Endothelial cell (in vitro differentiated cells): ENCODE results near the gene DNAJC3. TPM values are rescaled to one million over a fixed set of nuclear protein-coding genes. Genes with fewer than 3 reads are reported as not detected.

ENCODE experiments used
- DNase-seq: peaks from one replicate; pipeline ENCODE4 v3.0.0; 2021; ENCODE audit warnings: low spot score
- H3K27ac Mint-ChIP-seq: one replicate; pipeline ENCODE4 v1.8.0; 2021; ENCODE audit warnings: mixed read lengths, inconsistent platforms; ENCODE audit not compliant: unreplicated experiment
- H3K27me3 Mint-ChIP-seq: one replicate; pipeline ENCODE4 v1.8.0; 2021; ENCODE audit warnings: mild to moderate bottlenecking, moderate library complexity, mixed read lengths, inconsistent platforms; ENCODE audit not compliant: unreplicated experiment
- H3K36me3 Mint-ChIP-seq: one replicate; pipeline ENCODE4 v1.8.0; 2021; ENCODE audit warnings: mild to moderate bottlenecking, low read depth, mixed read lengths, inconsistent platforms; ENCODE audit not compliant: unreplicated experiment
- H3K4me1 Mint-ChIP-seq: one replicate; pipeline ENCODE4 v1.8.0; 2021; ENCODE audit warnings: mild to moderate bottlenecking, mixed read lengths, inconsistent platforms; ENCODE audit not compliant: unreplicated experiment
- H3K4me3 Mint-ChIP-seq: one replicate; pipeline ENCODE4 v1.8.0; 2021; ENCODE audit warnings: mild to moderate bottlenecking, mixed read lengths, inconsistent platforms; ENCODE audit not compliant: unreplicated experiment
- H3K9me3 Mint-ChIP-seq: one replicate; pipeline ENCODE4 v1.8.0; 2021; ENCODE audit warnings: mixed read lengths, inconsistent platforms; ENCODE audit not compliant: unreplicated experiment
- total RNA-seq: library from RNA; stranded (reverse); fragmentation: NEBNext Ultra II Directional; extraction: Animal tissue kit (Norgen Biotek cat#: 25700); gene quantifications from one replicate; pipeline ENCODE4 v1.2.1, GENCODE V29; 2021; ENCODE audit not compliant: unreplicated experiment
- TF ChIP-seq, protein P1 (sequence below): fragments of 200-600 bp; sonication (generic); IDR thresholded peaks from one replicate; pipeline ENCODE4 v1.5.0; 2021; ENCODE audit warnings: antibody characterized with exemption; ENCODE audit not compliant: unreplicated experiment

The DNAJC3 gene
- total RNA-seq, 1 donor from 2014 or later: 50.3 TPM

DNA sequence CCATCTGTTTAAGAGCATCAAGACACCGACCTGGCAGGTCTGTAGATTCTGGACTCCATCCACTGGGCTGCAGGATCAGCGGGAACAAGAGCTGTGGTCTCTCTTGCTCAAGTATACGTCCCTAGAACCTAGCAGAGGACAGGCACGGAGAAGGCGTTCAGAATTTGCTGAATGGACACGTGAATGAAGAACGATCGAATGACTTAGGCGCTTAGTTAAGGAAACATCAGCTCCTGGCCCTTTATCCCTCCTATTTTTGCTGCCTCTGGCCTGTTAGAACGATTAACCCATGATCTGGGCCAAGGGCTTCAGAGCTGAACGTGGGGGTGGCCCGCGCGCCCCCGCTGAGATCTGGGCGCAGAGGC, 33.4 kb upstream of the DNAJC3 start:
- peak overlapping the region; percentile 64 for H3K27ac Mint-ChIP-seq
- TF ChIP-seq, protein P1, sequence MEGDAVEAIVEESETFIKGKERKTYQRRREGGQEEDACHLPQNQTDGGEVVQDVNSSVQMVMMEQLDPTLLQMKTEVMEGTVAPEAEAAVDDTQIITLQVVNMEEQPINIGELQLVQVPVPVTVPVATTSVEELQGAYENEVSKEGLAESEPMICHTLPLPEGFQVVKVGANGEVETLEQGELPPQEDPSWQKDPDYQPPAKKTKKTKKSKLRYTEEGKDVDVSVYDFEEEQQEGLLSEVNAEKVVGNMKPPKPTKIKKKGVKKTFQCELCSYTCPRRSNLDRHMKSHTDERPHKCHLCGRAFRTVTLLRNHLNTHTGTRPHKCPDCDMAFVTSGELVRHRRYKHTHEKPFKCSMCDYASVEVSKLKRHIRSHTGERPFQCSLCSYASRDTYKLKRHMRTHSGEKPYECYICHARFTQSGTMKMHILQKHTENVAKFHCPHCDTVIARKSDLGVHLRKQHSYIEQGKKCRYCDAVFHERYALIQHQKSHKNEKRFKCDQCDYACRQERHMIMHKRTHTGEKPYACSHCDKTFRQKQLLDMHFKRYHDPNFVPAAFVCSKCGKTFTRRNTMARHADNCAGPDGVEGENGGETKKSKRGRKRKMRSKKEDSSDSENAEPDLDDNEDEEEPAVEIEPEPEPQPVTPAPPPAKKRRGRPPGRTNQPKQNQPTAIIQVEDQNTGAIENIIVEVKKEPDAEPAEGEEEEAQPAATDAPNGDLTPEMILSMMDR: no peak
- DNase-seq: no peak

DNA sequence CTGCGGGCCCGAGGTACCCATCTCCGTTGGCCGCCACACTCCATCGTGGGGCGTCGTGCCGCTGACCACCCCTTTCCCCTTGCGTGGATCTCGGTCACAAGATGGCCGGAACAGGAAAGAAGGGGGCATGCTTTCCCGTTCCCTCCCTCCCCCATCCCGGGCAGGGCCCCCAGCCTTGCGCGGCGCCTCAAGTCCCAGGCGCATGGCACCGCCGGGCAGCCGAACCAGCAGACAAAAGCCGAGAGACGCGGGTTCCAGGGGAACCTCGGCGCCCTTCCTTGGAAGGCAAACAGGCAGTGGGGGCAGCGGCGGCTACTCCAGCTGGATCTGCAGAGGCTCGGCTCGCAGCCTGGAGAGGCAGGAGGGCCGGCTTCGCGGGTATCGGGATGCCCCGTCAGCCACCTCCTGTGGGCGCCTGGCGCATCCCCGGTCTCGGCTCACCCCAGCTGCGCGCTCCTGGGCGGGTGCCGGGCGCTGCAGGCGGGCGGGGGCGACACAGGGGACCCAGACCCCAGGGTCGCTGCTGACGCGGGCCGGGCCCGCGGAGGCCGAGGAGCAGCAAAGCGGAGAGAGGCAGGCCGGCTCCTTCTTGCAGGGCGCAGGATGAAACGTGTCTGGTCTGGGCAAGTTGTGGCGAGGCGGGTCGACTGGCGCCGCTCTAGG, 32.9 kb upstream of the DNAJC3 start:
- Mint-ChIP-seq H3K9me3 (no peaks in the 10 kb centered on the region), H3K4me1 (peaks cover 21% of the 10 kb centered on the region), H3K27ac (peak overlapping the region; percentile 64), H3K4me3 (peak overlapping the region; percentile 92), H3K27me3 (peaks cover 12% of the 10 kb centered on the region), H3K36me3 (peaks cover 12% of the 10 kb centered on the region)
- TF ChIP-seq, protein P1: no peak
- peak; percentile 57 for DNase-seq

More for the DNA sequence above, 33.4 kb upstream of the DNAJC3 start:
- peak overlapping the region; percentile 92 for H3K4me3 Mint-ChIP-seq
- peaks cover 12% of the 10 kb centered on the region for H3K27me3 Mint-ChIP-seq
- H3K9me3 Mint-ChIP-seq: no peaks in the 10 kb centered on the region
- H3K36me3 Mint-ChIP-seq: peaks cover 17% of the 10 kb centered on the region
- H3K4me1 Mint-ChIP-seq: peaks cover 21% of the 10 kb centered on the region

DNA sequence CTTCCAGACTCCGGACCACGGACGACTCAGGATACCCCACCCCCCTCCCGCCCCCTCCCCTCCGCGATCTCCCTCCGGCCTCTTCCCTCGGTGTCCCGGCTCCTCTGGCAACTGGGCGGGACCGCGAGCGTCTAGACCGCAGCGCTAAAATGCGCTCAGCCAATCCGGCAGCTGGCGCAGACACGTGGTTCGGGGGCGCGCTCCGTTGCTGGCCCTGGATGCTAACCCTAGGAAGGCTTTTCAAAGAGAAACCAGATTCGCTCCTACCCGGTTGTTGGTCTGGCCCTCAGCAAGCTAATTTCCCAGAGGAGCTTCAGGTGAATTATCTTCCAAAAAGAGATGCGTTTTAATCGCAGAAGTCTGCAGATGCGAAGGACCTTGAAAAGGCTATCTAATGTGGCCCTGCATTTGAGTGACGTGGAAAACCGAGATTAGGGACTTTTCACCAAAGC, 32.3 kb upstream of the DNAJC3 start, which contains the start of gene DZIP1:
DZIP1 (minus strand) TSS at position 106 of the 452 bp plus-strand sequence. CDS start 2,677 bp downstream, outside the sequence.
- TF ChIP-seq, protein P1: no peak
- Mint-ChIP-seq H3K4me1 (peaks cover 21% of the 10 kb centered on the region), H3K27me3 (peaks cover 12% of the 10 kb centered on the region), H3K9me3 (no peaks in the 10 kb centered on the region), H3K36me3 (peaks cover 10% of the 10 kb centered on the region), H3K4me3 (peak within 1 kb of the TSS; percentile 92), H3K27ac (peak within 1 kb of the TSS; percentile 70)
- DNase-seq: peak; percentile 83

DNA sequence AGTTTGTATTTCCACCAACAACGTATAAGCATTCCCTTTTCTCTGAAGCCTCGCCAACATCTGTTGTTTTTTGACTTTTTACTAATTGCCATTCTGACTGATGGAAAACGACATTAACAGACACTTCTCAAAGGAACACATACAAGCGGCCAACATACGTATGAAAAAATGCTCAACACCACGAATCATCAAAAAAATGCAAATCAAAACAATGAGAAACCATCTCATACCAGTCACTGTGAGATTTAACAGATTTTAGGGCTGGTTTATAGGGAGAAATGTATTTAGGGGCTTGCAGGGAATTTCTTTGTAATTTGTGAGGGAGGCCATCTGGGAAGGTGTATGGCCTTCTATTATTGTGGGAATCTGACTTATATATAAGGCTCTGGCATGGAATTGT, 29.6 kb upstream of the DNAJC3 start:
- no peak for DNase-seq
- Mint-ChIP-seq H3K36me3 (peaks cover 3% of the 10 kb centered on the region), H3K4me3 (no peak overlapping the region), H3K9me3 (no peaks in the 10 kb centered on the region), H3K27ac (no peak overlapping the region), H3K4me1 (peaks cover 13% of the 10 kb centered on the region), H3K27me3 (peaks cover 8% of the 10 kb centered on the region)
- TF ChIP-seq, protein P1: no peak

DNA sequence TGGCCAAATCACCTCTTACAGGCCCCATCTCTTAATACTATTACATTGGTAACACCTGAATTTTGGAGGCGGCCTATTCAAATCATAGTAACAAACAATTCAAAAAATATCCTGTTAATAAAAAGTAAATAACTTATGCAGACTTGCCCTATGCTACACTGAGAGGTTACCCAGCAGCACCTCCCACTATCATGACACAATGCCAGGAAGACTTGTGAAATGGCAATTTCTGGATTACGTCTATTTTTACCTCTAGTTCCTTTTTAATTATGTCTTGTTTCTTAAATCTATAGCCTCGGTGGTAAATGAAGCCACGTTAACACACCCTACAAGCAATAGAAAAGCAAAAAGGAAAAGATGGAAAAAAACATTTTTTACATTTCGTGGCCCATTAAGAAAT, 26.2 kb upstream of the DNAJC3 start:
- Mint-ChIP-seq H3K36me3 (no peaks in the 10 kb centered on the region), H3K4me1 (peaks cover 5% of the 10 kb centered on the region), H3K9me3 (no peaks in the 10 kb centered on the region), H3K27me3 (no peaks in the 10 kb centered on the region), H3K4me3 (no peak overlapping the region), H3K27ac (no peak overlapping the region)
- DNase-seq: no peak
- TF ChIP-seq, protein P1: no peak
